HFF-Myc (cell line): ENCODE measurements around the gene CDK5RAP3.

Experiments used
- DNase-seq: peaks from one replicate; pipeline ENCODE4 v3.0.0-alpha.2; 2011; ENCODE audit warnings: low read depth; ENCODE audit errors: extremely low read depth
- H3K4me3 ChIP-seq: replicated peaks from 2 replicates; pipeline ENCODE4 v1.5.1; 2011; ENCODE audit warnings: low read depth, mild to moderate bottlenecking, control low read depth, low read length
- TF ChIP-seq, protein P1 (sequence below): IDR thresholded peaks from 2 replicates; pipeline ENCODE4 v1.5.1; 2012; ENCODE audit warnings: mild to moderate bottlenecking, low read depth, low read length, control low read depth; ENCODE audit errors: missing control alignments

The CDK5RAP3 gene

DNA sequence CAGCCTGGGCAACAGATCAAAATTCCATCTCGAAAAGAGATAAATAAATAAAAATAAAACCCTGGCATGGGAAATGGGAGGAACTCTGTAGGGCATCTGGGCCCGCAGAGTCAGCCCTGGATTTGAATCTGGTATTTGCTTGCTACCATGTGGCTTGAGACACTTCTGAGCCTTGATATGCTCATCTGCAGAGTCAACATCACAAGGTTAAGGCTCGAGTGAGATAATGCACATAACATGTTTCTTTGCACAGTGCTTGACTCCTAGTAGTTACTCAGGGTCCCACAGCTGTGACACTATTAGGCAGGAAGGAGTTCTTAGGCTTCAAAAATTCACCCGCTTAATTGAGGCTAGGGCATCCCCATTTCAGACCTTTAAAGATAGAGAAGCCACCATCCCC lies 21.3 kb downstream of the CDK5RAP3 start:
- no peak for DNase-seq
- TF ChIP-seq, protein P1, sequence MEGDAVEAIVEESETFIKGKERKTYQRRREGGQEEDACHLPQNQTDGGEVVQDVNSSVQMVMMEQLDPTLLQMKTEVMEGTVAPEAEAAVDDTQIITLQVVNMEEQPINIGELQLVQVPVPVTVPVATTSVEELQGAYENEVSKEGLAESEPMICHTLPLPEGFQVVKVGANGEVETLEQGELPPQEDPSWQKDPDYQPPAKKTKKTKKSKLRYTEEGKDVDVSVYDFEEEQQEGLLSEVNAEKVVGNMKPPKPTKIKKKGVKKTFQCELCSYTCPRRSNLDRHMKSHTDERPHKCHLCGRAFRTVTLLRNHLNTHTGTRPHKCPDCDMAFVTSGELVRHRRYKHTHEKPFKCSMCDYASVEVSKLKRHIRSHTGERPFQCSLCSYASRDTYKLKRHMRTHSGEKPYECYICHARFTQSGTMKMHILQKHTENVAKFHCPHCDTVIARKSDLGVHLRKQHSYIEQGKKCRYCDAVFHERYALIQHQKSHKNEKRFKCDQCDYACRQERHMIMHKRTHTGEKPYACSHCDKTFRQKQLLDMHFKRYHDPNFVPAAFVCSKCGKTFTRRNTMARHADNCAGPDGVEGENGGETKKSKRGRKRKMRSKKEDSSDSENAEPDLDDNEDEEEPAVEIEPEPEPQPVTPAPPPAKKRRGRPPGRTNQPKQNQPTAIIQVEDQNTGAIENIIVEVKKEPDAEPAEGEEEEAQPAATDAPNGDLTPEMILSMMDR, result no peak

DNA sequence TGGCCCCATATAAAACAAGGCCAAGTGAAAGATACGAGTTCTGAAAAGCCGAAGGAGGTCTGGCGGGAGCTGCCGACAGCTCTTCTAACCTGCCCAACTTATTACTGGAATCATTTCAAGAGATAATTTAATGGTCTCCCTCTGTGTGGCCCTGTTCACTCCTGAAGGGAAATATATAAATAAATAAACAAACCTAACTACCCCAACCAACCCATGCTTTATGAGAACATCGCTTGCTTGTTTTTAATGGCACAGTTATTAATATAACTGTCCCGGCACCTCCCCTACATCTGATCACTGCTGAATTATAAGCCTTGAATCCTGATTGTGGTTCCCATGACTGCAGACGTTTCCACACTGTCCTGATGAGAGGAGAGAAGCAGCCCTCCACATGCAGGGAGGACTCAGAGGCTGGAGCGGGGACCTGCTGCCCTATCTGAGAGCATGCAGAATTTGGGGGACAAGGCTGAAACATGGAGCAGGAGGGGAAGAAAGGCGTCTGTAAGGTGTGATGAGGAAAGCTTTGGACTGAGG lies 22.2 kb downstream of the CDK5RAP3 start:
- no peak overlapping the region for H3K4me3 ChIP-seq
- TF ChIP-seq, protein P1, result no peak
- DNase-seq, result no peak

More for the DNA sequence above, 21.3 kb downstream of the CDK5RAP3 start:
- H3K4me3 ChIP-seq, result no peak overlapping the region

DNA sequence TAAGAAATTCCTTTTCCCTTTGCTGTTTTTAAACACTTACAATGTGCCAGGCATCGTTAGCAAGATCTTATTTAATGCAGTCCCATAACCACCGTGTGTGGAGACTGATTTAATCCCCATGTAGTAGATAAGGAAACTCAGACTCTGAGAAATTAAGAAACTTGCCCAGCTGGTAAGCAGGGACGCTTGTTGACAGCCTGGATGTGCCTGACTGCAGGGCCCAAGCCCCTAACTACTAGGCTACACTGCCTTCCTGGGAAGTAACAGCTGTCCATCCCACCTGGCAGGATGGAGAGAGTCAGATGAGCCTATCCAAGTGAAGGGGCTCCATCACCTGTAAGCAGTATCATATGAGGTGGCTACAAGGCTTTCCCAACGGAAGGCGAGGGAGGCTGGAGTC lies 23.1 kb downstream of the CDK5RAP3 start:
- DNase-seq, result no peak
- no peak overlapping the region for H3K4me3 ChIP-seq
- TF ChIP-seq, protein P1, result no peak

DNA sequence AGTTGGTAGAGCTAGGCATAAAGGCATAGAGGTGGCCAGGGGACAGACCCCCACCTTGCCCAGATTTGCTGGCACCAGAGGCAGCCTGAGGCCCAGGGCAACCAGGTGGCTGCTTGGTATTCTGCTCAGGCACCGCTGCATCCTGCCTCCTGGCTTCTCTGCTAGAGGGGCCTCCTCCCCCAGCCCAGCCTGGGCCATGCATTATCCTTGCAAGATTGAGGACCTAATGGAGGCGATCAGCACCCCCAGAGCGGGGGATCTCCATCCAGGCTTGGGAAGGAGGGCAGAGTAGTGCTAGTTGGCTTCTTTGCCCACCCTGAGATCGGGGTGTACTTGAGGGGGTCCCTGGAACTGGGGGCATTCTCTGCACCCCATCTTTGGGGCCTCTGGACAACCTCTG lies 23.8 kb downstream of the CDK5RAP3 start:
- DNase-seq, result no peak
- TF ChIP-seq, protein P1, result no peak
- no peak overlapping the region for H3K4me3 ChIP-seq

DNA sequence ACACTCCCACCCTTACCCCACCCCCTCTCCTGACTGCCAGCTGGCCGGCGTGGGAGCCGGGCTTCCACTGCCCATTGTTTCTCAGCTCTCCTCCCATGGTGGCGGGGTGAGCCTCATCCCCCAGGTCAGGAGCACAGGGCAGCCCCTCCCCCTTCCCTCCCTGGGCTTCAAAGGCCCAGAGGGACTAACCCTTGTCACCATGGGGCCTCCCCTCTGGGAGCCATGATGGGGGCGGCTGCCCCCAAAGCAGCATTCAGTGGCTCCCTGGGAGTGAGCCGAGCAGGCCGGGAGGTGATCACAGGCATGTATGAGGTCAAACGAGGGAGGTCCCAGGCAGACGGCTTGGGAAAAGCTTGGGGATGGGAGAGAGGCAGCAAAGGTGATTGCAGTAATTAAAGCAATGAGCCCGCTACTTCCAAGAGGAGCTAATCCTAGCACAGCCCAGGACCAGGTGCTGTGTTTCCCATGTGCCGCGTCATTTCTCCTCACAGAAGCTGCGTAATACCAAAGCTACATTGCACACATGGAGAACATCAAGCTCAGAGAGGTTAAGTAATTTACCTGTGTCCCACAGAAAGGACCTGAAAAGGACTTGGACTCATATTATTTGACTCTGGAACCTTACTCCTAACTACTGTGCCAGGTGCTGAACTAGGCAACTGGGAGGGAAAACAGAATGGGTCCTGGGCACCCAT lies 24.5 kb downstream of the CDK5RAP3 start:
- no peak overlapping the region for H3K4me3 ChIP-seq
- DNase-seq, result no peak
- TF ChIP-seq, protein P1, result no peak

DNA sequence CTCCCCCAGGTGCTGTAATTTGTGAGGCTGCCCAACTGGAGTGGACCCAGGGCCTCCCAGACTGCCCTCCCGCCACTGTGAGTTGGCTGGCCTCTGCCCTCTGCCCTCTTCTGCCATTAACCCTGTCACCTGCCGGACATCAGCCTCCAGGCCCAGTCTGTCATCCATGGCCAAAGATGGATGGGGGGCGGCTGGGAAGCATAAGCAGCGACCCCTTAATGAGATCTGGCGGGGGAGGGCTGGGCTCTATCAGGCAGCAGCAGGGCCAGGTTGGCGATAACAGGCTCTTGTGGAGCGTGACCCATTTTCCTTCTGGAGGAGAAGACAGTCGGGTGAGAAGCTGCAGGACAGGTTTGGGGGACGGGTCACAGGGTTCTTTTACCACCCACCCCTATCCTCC lies 25.3 kb downstream of the CDK5RAP3 start:
- no peak overlapping the region for H3K4me3 ChIP-seq
- TF ChIP-seq, protein P1, result no peak
- no peak for DNase-seq
